ENCODE measurements around the gene PLCB1.
"Not testable (repeated sequence)": the region's sequence is repeated elsewhere in the genome, so short reads cannot be mapped to it uniquely, and the experiment has no call there.

Gene PLCB1

DNA sequence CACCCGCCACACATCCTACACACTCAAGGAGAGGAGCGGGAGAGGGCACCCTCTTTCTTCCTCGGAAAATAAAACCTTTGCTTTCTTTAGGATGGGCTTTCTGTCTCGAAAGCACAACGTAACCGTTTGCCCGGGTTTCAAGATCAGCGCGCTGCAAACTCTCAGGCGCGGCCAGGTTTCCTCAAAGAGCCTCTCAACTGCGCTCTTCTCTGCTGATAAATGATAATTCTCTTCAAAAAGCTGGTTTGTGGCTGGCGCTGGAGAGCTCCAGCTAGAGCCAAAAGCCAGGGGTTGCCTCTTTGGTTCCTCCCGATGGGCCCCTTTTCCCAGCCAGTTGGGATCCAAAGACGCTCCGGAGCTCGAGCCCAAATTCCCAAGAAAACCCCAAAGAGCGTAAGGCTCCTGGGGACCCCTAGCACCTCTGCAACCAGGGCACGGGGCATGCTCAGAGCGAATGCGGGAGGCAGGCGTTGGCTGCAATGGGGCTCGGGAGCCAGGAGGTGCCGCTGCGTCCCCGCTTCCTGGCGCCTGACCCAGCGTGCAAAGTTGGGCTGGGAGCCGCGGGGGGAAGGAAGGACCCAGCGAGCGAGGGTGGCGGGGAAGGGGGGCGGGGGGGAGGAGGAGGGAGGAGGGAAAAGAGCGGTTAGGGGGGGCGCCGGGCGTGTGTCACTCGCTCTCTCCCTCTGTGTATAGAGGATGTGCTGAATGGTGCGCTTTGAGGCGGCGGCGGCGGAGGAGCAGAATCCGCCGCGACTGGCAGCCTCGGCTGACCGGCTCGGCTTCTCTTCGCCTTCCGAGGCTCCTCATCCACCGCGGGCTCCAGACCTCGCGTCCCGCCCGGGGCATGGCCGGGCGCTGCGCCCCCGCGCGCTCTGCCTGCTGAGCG lies at the start of gene PLCB1:
Gene PLCB1, plus strand, starts transcription at position 669 of the 886 bp plus-strand sequence. CDS start 386 bp downstream, outside the sequence.
- Histone ChIP-seq H3K27ac (ENCODE audit: low read length) (no peak within 1 kb of the TSS), H3K9ac (ENCODE audit: low read depth, low read length) (peak within 1 kb of the TSS; percentile 68; the same call in 1 of the 2 replicates)

GRCh38 chr20:8082989-8083388 lies 49.1 kb upstream of the PLCB1 start:
- no peaks in the 10 kb centered on the region for H3K27me3 ChIP-seq (ENCODE audit: insufficient read depth, low read length)
- H3K36me3 ChIP-seq (ENCODE audit: insufficient read depth, low read depth, low read length): no peaks in the 10 kb centered on the region
- H3K9ac ChIP-seq (ENCODE audit: low read depth, low read length): no peak overlapping the region
- H3K4me3 ChIP-seq (ENCODE audit: low read length): no peak overlapping the region
- no peaks in the 10 kb centered on the region for H3K4me1 ChIP-seq (ENCODE audit: insufficient read depth, low read length)
- H3K9me3 ChIP-seq (ENCODE audit: insufficient read depth, low read depth, low read length): no peaks in the 10 kb centered on the region
- H3K27ac ChIP-seq (ENCODE audit: low read length): no peak overlapping the region

More for the DNA sequence above, at the start of gene PLCB1:
- peaks cover 50% of the 10 kb centered on the region for H3K27me3 ChIP-seq (ENCODE audit: insufficient read depth, low read length)
- H3K9me3 ChIP-seq (ENCODE audit: insufficient read depth, low read depth, low read length): no peaks in the 10 kb centered on the region
- H3K36me3 ChIP-seq (ENCODE audit: insufficient read depth, low read depth, low read length): no peaks in the 10 kb centered on the region
- H3K4me1 ChIP-seq (ENCODE audit: insufficient read depth, low read length): peaks cover 8% of the 10 kb centered on the region
- peak within 1 kb of the TSS; percentile 80 for H3K4me3 ChIP-seq (ENCODE audit: low read length)

DNA sequence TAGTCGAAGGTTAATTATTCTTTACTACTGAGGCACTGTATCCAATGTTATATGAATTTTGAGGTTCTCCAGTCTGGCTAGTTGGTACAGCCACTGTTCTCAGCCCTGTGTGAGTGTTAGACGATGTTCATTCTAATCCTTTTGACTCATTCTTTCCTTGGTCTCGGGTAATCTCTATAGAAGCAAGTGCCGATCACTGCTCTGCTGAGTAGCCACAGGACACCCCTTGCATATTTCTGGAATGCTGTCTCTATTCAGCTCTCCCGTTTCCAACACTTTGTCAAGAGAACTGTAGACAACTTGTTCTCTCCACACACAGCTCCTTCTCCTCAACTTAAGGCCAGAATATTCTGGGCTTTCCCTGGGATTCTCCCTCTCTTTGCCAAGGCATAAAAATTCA lies 42.4 kb upstream of the PLCB1 start:
- no peak overlapping the region for H3K4me3 ChIP-seq (ENCODE audit: low read length)
- H3K4me1 ChIP-seq (ENCODE audit: insufficient read depth, low read length): no peaks in the 10 kb centered on the region
- no peak overlapping the region for H3K9ac ChIP-seq (ENCODE audit: low read depth, low read length)
- H3K36me3 ChIP-seq (ENCODE audit: insufficient read depth, low read depth, low read length): no peaks in the 10 kb centered on the region
- no peaks in the 10 kb centered on the region for H3K27me3 ChIP-seq (ENCODE audit: insufficient read depth, low read length)
- H3K9me3 ChIP-seq (ENCODE audit: insufficient read depth, low read depth, low read length): no peaks in the 10 kb centered on the region
- no peak overlapping the region for H3K27ac ChIP-seq (ENCODE audit: low read length)

GRCh38 chr20:8094415-8094818 lies 37.6 kb upstream of the PLCB1 start:
- no peak overlapping the region for H3K9ac ChIP-seq (ENCODE audit: low read depth, low read length)
- H3K27me3 ChIP-seq (ENCODE audit: insufficient read depth, low read length): no peaks in the 10 kb centered on the region
- H3K36me3 ChIP-seq (ENCODE audit: insufficient read depth, low read depth, low read length): no peaks in the 10 kb centered on the region
- no peaks in the 10 kb centered on the region for H3K4me1 ChIP-seq (ENCODE audit: insufficient read depth, low read length)
- no peaks in the 10 kb centered on the region for H3K9me3 ChIP-seq (ENCODE audit: insufficient read depth, low read depth, low read length)
- H3K4me3 ChIP-seq (ENCODE audit: low read length): no peak overlapping the region
- H3K27ac ChIP-seq (ENCODE audit: low read length): no peak overlapping the region

DNA sequence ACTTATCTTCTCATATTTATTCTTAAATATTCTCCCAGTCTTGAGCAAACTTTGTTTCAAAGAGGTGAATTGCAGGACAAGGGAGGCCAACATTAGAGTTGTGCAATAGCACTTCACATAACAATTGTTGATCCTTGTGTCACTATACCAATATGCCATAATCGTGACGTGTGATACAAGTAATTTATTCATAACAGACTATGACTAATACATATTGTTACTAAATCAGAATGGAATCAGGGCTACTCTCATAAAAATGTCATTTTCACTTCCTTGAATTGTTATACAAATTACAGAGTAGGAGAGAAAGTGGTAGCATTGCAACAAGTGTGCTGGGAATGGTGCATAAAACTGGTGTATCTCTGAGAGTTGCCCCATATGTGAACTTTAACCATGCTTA lies 37.2 kb upstream of the PLCB1 start:
- H3K9me3 ChIP-seq (ENCODE audit: insufficient read depth, low read depth, low read length): no peaks in the 10 kb centered on the region
- no peaks in the 10 kb centered on the region for H3K4me1 ChIP-seq (ENCODE audit: insufficient read depth, low read length)
- H3K27ac ChIP-seq (ENCODE audit: low read length): no peak overlapping the region
- H3K9ac ChIP-seq (ENCODE audit: low read depth, low read length): no peak overlapping the region
- H3K27me3 ChIP-seq (ENCODE audit: insufficient read depth, low read length): no peaks in the 10 kb centered on the region
- H3K36me3 ChIP-seq (ENCODE audit: insufficient read depth, low read depth, low read length): no peaks in the 10 kb centered on the region
- no peak overlapping the region for H3K4me3 ChIP-seq (ENCODE audit: low read length)

DNA sequence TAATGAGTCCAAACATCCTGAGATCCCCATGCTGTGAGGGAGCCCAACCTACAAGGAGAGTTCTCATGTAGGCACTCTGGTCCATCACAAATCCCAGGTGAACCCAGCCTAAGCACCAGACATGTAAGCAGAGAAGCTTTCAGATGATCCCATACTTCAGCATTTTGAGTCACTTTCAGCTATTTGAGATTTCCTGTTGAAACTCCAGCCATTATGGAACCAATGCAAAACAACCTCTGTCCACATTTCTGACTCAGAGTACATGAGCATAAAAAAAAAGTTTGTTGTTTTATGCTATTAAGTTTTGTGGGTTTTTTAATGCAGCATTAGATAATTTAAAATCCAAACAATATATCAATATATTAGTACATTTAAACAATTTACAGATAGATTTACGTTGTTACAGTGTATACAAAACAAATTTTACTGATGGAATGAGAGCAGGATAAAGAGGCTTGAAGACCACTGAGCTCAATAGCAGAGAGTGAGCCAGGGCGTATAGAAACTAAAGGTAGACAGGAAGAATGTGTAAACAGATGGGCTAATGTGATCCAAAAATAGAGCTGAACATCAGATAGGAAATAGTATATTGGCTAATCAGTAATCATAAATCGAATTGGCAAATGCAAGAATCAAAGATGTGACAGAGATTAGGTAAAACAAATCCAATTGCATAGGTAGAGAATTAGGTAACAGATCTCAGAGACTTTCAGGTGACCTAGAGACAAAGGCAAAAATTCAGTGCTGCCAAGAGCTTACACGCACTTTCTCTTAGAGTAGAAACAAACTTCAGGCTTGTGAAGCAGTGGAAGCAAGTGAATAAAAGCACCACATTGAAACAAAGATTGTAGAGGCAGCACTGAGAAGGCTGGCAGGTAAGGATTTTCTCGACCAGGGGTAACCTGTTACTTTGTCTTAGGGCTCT lies 36.2 kb upstream of the PLCB1 start:
- no peak overlapping the region for H3K27ac ChIP-seq (ENCODE audit: low read length)
- no peak overlapping the region for H3K4me3 ChIP-seq (ENCODE audit: low read length)
- H3K9me3 ChIP-seq (ENCODE audit: insufficient read depth, low read depth, low read length): no peaks in the 10 kb centered on the region
- H3K4me1 ChIP-seq (ENCODE audit: insufficient read depth, low read length): no peaks in the 10 kb centered on the region
- no peaks in the 10 kb centered on the region for H3K36me3 ChIP-seq (ENCODE audit: insufficient read depth, low read depth, low read length)
- H3K27me3 ChIP-seq (ENCODE audit: insufficient read depth, low read length): no peaks in the 10 kb centered on the region
- no peak overlapping the region for H3K9ac ChIP-seq (ENCODE audit: low read depth, low read length)

DNA sequence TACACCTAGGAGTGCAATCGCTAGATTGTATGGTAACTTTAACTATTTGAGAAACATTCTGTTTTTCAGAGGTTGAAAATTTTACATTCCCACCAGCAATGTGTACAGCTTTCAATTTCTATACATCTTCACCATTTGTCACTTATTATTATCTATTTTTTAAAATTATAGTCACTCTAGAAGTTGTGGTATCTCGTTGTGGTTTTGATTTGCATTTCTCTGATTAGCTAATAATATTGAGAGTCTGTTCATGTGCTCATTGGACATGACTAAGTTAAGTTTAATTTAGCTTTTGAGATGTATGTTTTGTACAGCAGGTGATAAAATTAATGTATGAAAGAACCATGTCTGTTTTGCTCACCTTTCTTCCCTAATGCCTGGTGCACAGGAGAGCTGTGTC lies 34.8 kb upstream of the PLCB1 start:
- H3K9me3 ChIP-seq (ENCODE audit: insufficient read depth, low read depth, low read length): no peaks in the 10 kb centered on the region
- no peak overlapping the region for H3K27ac ChIP-seq (ENCODE audit: low read length)
- no peaks in the 10 kb centered on the region for H3K27me3 ChIP-seq (ENCODE audit: insufficient read depth, low read length)
- no peak overlapping the region for H3K9ac ChIP-seq (ENCODE audit: low read depth, low read length)
- H3K4me1 ChIP-seq (ENCODE audit: insufficient read depth, low read length): no peaks in the 10 kb centered on the region
- H3K4me3 ChIP-seq (ENCODE audit: low read length): no peak overlapping the region
- no peaks in the 10 kb centered on the region for H3K36me3 ChIP-seq (ENCODE audit: insufficient read depth, low read depth, low read length)

DNA sequence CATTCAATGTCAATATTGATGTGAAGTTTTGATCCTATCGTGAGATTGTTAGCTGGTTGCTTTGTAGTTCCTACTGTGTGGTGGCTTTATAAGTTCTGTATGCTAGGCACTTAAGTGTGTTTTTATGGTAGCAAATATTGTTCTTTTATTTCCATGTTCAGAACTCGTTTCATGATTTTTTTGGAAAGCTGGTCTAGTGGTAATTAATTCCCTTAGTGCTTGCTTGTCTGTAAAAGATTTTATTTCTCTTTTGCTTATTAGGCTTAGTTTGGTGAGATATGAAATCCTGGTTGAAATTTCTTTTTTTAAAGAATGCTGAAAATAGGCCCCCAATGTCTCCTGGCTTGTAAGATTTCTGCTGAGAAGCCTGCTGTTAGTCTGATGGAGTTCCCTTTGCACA lies 27.8 kb upstream of the PLCB1 start:
- H3K9me3 ChIP-seq (ENCODE audit: insufficient read depth, low read depth, low read length): peaks cover 27% of the 10 kb centered on the region
- no peaks in the 10 kb centered on the region for H3K36me3 ChIP-seq (ENCODE audit: insufficient read depth, low read depth, low read length)
- H3K4me1 ChIP-seq (ENCODE audit: insufficient read depth, low read length): no peaks in the 10 kb centered on the region
- no peak overlapping the region for H3K27ac ChIP-seq (ENCODE audit: low read length)
- no peak overlapping the region for H3K4me3 ChIP-seq (ENCODE audit: low read length)
- no peak overlapping the region for H3K9ac ChIP-seq (ENCODE audit: low read depth, low read length)
- no peaks in the 10 kb centered on the region for H3K27me3 ChIP-seq (ENCODE audit: insufficient read depth, low read length)

- H3K9ac ChIP-seq (ENCODE audit: low read depth, low read length); H3K27me3 ChIP-seq (ENCODE audit: insufficient read depth, low read length); H3K4me3 ChIP-seq (ENCODE audit: low read length); H3K36me3 ChIP-seq (ENCODE audit: insufficient read depth, low read depth, low read length); H3K4me1 ChIP-seq (ENCODE audit: insufficient read depth, low read length); H3K9me3 ChIP-seq (ENCODE audit: insufficient read depth, low read depth, low read length); H3K27ac ChIP-seq (ENCODE audit: low read length): not testable (repeated sequence)
Measured at GRCh38 chr20:8114612-8115011, 17.5 kb upstream of the PLCB1 start.

- Histone ChIP-seq H3K36me3 (ENCODE audit: insufficient read depth, low read depth, low read length) (no peaks in the 10 kb centered on the region), H3K9ac (ENCODE audit: low read depth, low read length) (no peak overlapping the region), H3K27ac (ENCODE audit: low read length) (no peak overlapping the region), H3K27me3 (ENCODE audit: insufficient read depth, low read length) (no peaks in the 10 kb centered on the region), H3K4me1 (ENCODE audit: insufficient read depth, low read length) (no peaks in the 10 kb centered on the region; the same call in 1 of the 2 replicates), H3K4me3 (ENCODE audit: low read length) (peak overlapping the region; percentile 22), H3K9me3 (ENCODE audit: insufficient read depth, low read depth, low read length) (no peaks in the 10 kb centered on the region)
Measured at GRCh38 chr20:8115436-8115835, 16.6 kb upstream of the PLCB1 start.

- Histone ChIP-seq H3K9ac (ENCODE audit: low read depth, low read length) (no peak overlapping the region), H3K9me3 (ENCODE audit: insufficient read depth, low read depth, low read length) (no peaks in the 10 kb centered on the region), H3K4me1 (ENCODE audit: insufficient read depth, low read length) (no peaks in the 10 kb centered on the region; the same call in 1 of the 2 replicates), H3K4me3 (ENCODE audit: low read length) (no peak overlapping the region), H3K27me3 (ENCODE audit: insufficient read depth, low read length) (no peaks in the 10 kb centered on the region), H3K27ac (ENCODE audit: low read length) (no peak overlapping the region), H3K36me3 (ENCODE audit: insufficient read depth, low read depth, low read length) (no peaks in the 10 kb centered on the region)
Measured at GRCh38 chr20:8116067-8116811, 15.8 kb upstream of the PLCB1 start.

Data from iPS-20b (cell line).